Caco-2 (cell line): ENCODE results near the gene AUTS2. TPM values are rescaled to one million over a fixed set of nuclear protein-coding genes. Genes with fewer than 3 reads are reported as not detected.

Experiments
- BruUV-seq: library from RNA; stranded (reverse); fragments of 400-500 nt; replicated peaks from 2 replicates; lab custom pipeline; 2021; lab: Mats Ljungman, UMichigan
- CTCF ChIA-PET: fragments of 300-600 bp; sonication (Branson Sonifier 250); formaldehyde crosslinking; loops from one replicate; lab custom pipeline; 2022; ENCODE audit warnings: antibody characterized with exemption; lab: Charles Lee
- POLR2A ChIA-PET: fragments of 300-600 bp; sonication (Branson Sonifier 250); formaldehyde crosslinking; loops from one replicate; lab custom pipeline; 2022; ENCODE audit warnings: antibody characterized with exemption; lab: Charles Lee
- DNase-seq, 2 experiments: peaks; one replicate each; pipeline versions ENCODE4 v3.0.0 to v3.0.0-alpha.2; 2020 to 2022
- H3K27me3 ChIP-seq: replicated peaks from 2 replicates; pipeline ENCODE4 v1.6.0; 2011; ENCODE audit warnings: low read length; ENCODE audit not compliant: control insufficient read depth, insufficient read depth
- H3K36me3 ChIP-seq: 2 replicates; pipeline ENCODE4 v1.5.1; 2011; ENCODE audit warnings: low read length; ENCODE audit not compliant: control insufficient read depth, insufficient read depth
- H3K4me1 ChIP-seq: fragments of 250-450 bp; sonication (Bioruptor Pico); 2 replicates; pipeline ENCODE4 v1.5.1; 2020; ENCODE audit warnings: mild to moderate bottlenecking
- H3K4me3 ChIP-seq: 2 replicates; pipeline ENCODE4 v1.5.1; 2011; ENCODE audit warnings: low read depth, mild to moderate bottlenecking, control low read depth, low read length
- H3K9me3 ChIP-seq: fragments of 250-450 bp; sonication (Bioruptor Pico); 2 replicates; pipeline ENCODE4 v1.5.1; 2020; ENCODE audit warnings: mild to moderate bottlenecking, moderate library complexity
- H3K27ac Mint-ChIP-seq: one replicate; pipeline ENCODE4 v1.8.0; 2022; ENCODE audit warnings: mixed read lengths; ENCODE audit not compliant: unreplicated experiment
- H3K27me3 Mint-ChIP-seq: one replicate; pipeline ENCODE4 v1.8.0; 2022; ENCODE audit warnings: mixed read lengths; ENCODE audit not compliant: insufficient read depth, unreplicated experiment
- H3K36me3 Mint-ChIP-seq: one replicate; pipeline ENCODE4 v1.8.0; 2022; ENCODE audit warnings: mild to moderate bottlenecking, mixed read lengths; ENCODE audit not compliant: insufficient read depth, unreplicated experiment
- H3K4me1 Mint-ChIP-seq: one replicate; pipeline ENCODE4 v1.8.0; 2022; ENCODE audit warnings: low read depth, mixed read lengths; ENCODE audit not compliant: unreplicated experiment
- H3K4me3 Mint-ChIP-seq: one replicate; pipeline ENCODE4 v1.8.0; 2022; ENCODE audit warnings: mild to moderate bottlenecking, moderate library complexity, mixed read lengths; ENCODE audit not compliant: unreplicated experiment
- H3K9me3 Mint-ChIP-seq: one replicate; pipeline ENCODE4 v1.8.0; 2022; ENCODE audit warnings: mixed read lengths; ENCODE audit not compliant: unreplicated experiment
- intact Hi-C: fragments of 100-400 bp; cut with micrococcal nuclease; formaldehyde crosslinking; loops from one replicate; pipeline ENCODE4 v1.10.0; 2022; ENCODE audit not compliant: unreplicated experiment
- total RNA-seq: library from RNA; stranded (reverse); gene quantifications from 2 replicates; pipeline ENCODE4 v1.2.3, GENCODE V29; 2022
- TF ChIP-seq, protein P1 (sequence below), 2 experiments: fragments of 200-600 bp in 1 of 2; IDR thresholded peaks; 1 replicate in 1 of 2; 2 replicates in 1 of 2; pipeline versions ENCODE4 v1.5.1 to v1.8.0; 2011 to 2022; ENCODE audit warnings: antibody characterized with exemption in 1 of 2, control low read depth in 1 of 2, inconsistent platforms in 1 of 2, low read depth in 1 of 2, low read length in 1 of 2, mild to moderate bottlenecking in 1 of 2, moderate library complexity in 1 of 2; ENCODE audit not compliant: insufficient read depth in 1 of 2, severe bottlenecking in 1 of 2, unreplicated experiment in 1 of 2

Gene AUTS2
- total RNA-seq, 1 experiment from 2014 or later = 37.1 TPM

DNA sequence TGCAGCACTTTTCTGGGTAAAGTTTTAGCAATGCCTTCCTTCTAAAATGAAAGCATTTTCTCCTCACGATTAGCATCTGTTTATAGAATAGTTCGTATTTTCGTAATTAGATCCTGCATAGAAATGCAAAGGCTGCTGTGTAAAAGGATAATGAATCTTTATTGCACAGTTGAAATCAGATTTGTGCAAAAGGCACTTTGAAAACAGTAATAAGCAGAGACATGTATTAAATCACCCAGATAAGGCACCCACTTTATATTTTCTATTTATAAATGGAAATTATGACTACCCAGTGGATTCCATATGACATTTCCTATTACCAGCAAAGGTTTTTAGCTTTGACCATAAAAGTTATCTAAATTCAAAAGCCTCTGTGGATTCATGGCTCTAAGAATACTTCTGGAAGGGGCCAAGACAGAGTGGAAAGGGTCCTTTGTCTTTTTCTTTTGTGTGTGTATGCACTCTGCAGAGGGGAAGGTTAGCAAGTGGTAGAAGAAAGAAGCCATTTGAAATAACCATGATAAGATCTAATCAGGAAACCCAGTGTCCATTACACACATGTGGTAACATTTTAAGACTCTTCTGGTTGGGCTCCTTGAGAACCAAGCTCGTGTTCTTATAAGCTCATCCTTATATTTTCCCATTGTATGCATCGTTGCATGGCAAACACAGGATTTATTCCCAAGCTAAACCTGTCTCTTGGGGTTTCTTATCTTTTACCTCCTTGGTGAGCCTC, 612.1 kb downstream of the AUTS2 start:
- Histone ChIP-seq H3K36me3 (no peaks in the 10 kb centered on the region), H3K9me3 (no peaks in the 10 kb centered on the region), H3K4me1 (peaks cover 90% of the 10 kb centered on the region), H3K4me3 (no peak overlapping the region), H3K27me3 (no peaks in the 10 kb centered on the region)
- POLR2A ChIA-PET = no interaction called here
- no peaks in the 10 kb centered on the region for H3K27me3 Mint-ChIP-seq
- no peak for DNase-seq
- H3K27ac Mint-ChIP-seq = peak overlapping the region; percentile 65
- H3K9me3 Mint-ChIP-seq = no peaks in the 10 kb centered on the region
- no peaks in the 10 kb centered on the region for H3K36me3 Mint-ChIP-seq
- H3K4me1 Mint-ChIP-seq = peaks cover 23% of the 10 kb centered on the region
- TF ChIP-seq, protein P1, sequence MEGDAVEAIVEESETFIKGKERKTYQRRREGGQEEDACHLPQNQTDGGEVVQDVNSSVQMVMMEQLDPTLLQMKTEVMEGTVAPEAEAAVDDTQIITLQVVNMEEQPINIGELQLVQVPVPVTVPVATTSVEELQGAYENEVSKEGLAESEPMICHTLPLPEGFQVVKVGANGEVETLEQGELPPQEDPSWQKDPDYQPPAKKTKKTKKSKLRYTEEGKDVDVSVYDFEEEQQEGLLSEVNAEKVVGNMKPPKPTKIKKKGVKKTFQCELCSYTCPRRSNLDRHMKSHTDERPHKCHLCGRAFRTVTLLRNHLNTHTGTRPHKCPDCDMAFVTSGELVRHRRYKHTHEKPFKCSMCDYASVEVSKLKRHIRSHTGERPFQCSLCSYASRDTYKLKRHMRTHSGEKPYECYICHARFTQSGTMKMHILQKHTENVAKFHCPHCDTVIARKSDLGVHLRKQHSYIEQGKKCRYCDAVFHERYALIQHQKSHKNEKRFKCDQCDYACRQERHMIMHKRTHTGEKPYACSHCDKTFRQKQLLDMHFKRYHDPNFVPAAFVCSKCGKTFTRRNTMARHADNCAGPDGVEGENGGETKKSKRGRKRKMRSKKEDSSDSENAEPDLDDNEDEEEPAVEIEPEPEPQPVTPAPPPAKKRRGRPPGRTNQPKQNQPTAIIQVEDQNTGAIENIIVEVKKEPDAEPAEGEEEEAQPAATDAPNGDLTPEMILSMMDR (IDR thresholded peaks at IDR 0.05; ENCODE audit: insufficient read depth in 1 of 2, low read depth in 1 of 2, low read length in 1 of 2, severe bottlenecking in 1 of 2, unreplicated experiment in 1 of 2) = no peak
- CTCF ChIA-PET = no interaction called here
- intact Hi-C loops = loop anchor here (10.0 kb wide), 1 partner anchor 94 kb away; no protein-coding TSS in a partner anchor
- H3K4me3 Mint-ChIP-seq = no peak overlapping the region
- BruUV-seq = no TSS peak

DNA sequence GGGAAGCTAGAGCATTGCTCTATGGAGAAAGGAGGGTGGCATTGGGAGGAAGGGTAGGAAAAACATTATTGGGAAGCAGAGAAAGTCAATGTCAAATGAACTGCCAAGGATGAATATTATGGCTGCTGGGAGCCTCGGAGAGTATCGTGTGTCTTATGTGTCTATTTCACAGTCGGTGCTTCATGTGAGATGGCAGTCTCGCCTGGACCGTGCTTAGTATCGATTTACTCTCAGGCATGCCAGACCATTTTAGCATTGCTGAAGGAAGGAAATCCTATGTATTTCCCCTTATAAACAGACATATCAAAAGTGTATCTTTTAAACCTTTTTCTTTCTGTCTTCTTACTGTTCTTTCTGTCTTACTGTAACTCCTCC, 612.6 kb downstream of the AUTS2 start:
- H3K27me3 Mint-ChIP-seq = no peaks in the 10 kb centered on the region
- no peaks in the 10 kb centered on the region for H3K9me3 ChIP-seq
- peak overlapping the region; percentile 65 for H3K27ac Mint-ChIP-seq
- BruUV-seq = no TSS peak
- DNase-seq = no peak
- ChIA-PET CTCF (no interaction called here), POLR2A (no interaction called here)
- no peak overlapping the region for H3K4me3 ChIP-seq
- H3K4me1 ChIP-seq = peaks cover 90% of the 10 kb centered on the region
- H3K4me3 Mint-ChIP-seq = no peak overlapping the region
- TF ChIP-seq, protein P1 (IDR thresholded peaks at IDR 0.05; ENCODE audit: insufficient read depth in 1 of 2, low read depth in 1 of 2, low read length in 1 of 2, severe bottlenecking in 1 of 2, unreplicated experiment in 1 of 2) = no peak
- H3K9me3 Mint-ChIP-seq = no peaks in the 10 kb centered on the region
- no peaks in the 10 kb centered on the region for H3K36me3 Mint-ChIP-seq
- no peaks in the 10 kb centered on the region for H3K36me3 ChIP-seq
- peaks cover 25% of the 10 kb centered on the region for H3K4me1 Mint-ChIP-seq
- no peaks in the 10 kb centered on the region for H3K27me3 ChIP-seq
- intact Hi-C loops = loop anchor here (10.0 kb wide), 1 partner anchor 94 kb away; no protein-coding TSS in a partner anchor

DNA sequence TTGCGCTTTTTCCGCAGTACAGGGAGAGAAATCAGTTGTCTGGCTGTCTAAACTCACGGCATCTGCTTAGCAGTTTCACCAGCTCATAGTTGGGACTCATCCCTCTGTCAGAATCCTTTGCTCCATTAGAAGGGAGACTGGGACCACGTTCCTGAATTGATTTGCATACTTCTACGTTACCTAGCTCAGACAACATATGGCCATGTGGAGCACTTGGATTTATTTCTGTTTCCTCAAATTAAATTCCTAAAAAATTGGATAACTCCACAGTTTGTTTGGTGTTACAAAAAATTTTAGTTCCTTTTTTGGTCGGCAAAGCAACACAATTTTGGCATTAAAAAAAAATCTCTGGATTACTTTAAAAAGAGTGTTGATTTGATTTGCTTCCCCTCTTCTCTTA, 614.0 kb downstream of the AUTS2 start:
- Mint-ChIP-seq H3K36me3 (no peaks in the 10 kb centered on the region), H3K4me3 (no peak overlapping the region), H3K9me3 (no peaks in the 10 kb centered on the region), H3K4me1 (peaks cover 32% of the 10 kb centered on the region), H3K27ac (peak overlapping the region; percentile 19), H3K27me3 (no peaks in the 10 kb centered on the region)
- no TSS peak for BruUV-seq
- Histone ChIP-seq H3K36me3 (no peaks in the 10 kb centered on the region), H3K9me3 (no peaks in the 10 kb centered on the region), H3K4me1 (peaks cover 90% of the 10 kb centered on the region), H3K27me3 (no peaks in the 10 kb centered on the region), H3K4me3 (no peak overlapping the region)
- no peak for DNase-seq
- ChIA-PET CTCF (no interaction called here), POLR2A (no interaction called here)
- intact Hi-C loops = loop anchor here (10.0 kb wide), 1 partner anchor 93 kb away; no protein-coding TSS in a partner anchor
- TF ChIP-seq, protein P1 (IDR thresholded peaks at IDR 0.05; ENCODE audit: insufficient read depth in 1 of 2, low read depth in 1 of 2, low read length in 1 of 2, severe bottlenecking in 1 of 2, unreplicated experiment in 1 of 2) = no peak
